GM19099 (cell line): Measurements from ENCODE around the gene NCBP3.

Experiments used
- POLR2A ChIP-seq: IDR thresholded peaks from 3 replicates; pipeline ENCODE4 v1.6.1; 2011; ENCODE audit warnings: low read depth; ENCODE audit not compliant: insufficient read length; ENCODE audit errors: extremely low read depth

The NCBP3 gene

GRCh38 chr17:3864534-3864933 lies 18.5 kb upstream of the NCBP3 start:
- TF ChIP-seq POLR2A, result no peak

DNA sequence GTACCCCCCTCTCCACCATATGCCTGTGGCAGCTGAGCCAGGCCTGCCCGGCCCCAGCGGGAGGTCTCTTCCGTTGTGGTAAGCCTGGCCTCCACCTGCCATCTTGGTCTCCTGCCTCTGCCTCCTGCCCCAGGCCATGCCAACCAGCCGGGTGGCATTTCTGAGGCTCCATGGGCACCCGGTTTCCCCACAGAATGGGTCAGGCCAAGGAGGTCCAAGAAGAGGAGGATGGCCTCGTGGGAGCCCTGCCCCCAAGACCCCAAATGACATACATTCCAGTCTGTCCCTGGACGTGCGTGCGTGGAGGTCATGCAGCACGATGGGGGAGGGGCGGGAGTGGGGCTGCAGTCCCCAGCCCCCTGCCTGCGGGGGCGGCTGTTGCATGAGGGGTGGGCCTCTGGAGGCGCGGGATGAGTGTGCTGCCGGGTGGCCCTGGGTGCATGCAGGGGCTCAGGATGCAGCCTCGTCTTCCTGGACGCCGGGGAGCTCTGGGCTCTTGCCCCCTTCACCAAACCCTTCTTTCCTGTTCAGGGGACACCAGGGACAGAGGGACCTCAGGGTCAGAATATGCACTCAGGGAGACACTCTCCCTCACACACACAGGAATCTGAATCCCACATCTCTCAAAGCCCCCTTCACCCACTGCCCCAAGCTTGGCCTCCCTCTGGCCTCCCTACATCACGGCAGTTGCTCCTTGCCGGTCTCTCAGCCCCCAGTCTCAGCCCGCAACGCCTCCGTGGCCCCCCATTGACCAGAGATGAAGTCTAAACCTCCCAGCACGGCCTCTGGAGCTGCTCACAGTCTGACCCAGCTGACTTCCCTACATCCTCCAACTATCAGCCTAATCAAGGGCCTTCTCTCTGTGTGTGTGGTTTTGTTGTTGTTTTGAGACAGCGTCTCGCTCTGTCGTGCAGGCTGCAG lies 16.0 kb upstream of the NCBP3 start:
- TF ChIP-seq POLR2A, result no peak

GRCh38 chr17:3860939-3861700 lies 15.1 kb upstream of the NCBP3 start:
- no peak for TF ChIP-seq POLR2A

- TF ChIP-seq POLR2A, result no peak
These were observed 13.9 kb upstream of the NCBP3 start for GRCh38 chr17:3859940-3860339.

- no peak for TF ChIP-seq POLR2A
These were observed 11.4 kb upstream of the NCBP3 start for GRCh38 chr17:3857261-3858105.

- no peak for TF ChIP-seq POLR2A
These were observed 6.5 kb upstream of the NCBP3 start for GRCh38 chr17:3852561-3852960.

- TF ChIP-seq POLR2A, result no peak
These were observed 5.5 kb upstream of the NCBP3 start for GRCh38 chr17:3851461-3852100.

GRCh38 chr17:3848229-3848835 lies 2.3 kb upstream of the NCBP3 start:
- TF ChIP-seq POLR2A, result no peak

- no peak for TF ChIP-seq POLR2A
These were observed 1.2 kb upstream of the NCBP3 start for GRCh38 chr17:3847165-3847670.

DNA sequence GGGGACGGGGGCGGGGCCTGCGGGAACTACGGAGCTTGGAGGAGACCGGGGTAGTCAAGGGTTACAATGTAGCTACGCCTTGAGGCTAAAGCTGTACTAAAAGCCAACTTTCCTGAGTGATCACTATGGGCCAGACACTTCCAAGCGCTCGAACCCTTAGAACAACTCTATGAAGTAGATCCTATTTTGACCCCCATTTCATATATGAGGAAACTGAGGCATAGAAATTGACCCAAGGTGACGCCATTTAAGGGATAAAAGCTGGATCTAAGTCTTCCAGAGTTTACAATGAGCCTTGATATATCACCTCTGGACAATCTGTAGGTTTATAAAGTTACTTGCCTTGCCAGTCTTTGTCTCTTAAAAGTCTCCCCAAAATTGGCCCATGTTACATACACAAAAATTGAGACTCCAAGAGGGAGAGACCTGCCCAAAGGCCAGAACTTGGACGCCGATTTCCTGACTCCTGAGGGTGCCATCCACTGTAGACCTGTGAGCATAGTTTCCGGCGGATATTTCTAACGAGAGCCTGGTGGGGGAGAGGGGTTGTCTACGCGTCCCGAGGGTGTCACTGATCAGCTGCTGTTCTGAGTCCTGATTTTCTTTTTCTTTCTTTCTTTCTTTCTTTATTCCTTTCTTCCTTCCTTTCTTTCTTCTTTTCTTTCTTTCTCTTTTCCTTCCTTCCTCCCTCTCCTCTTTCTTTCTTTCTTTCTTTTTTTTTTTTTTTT lies 555 bp upstream of the NCBP3 start:
- no peak for TF ChIP-seq POLR2A

DNA sequence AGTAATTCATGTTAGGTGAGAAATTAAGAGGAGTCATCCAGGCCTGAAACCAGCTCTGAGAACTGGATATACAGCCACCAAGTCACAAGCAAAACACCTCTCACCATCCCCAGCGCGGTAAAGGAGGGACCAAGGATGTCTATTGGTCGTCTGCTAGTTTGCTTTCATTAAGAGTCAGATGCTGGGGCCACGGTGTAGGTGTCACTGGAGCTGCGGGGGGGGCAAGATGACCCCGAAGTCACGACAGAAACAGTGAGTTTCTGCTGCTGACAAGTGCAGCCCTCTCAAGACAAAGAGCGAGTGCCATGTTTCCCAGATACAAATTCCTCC lies 790 bp downstream of the NCBP3 start:
- TF ChIP-seq POLR2A, result no peak

DNA sequence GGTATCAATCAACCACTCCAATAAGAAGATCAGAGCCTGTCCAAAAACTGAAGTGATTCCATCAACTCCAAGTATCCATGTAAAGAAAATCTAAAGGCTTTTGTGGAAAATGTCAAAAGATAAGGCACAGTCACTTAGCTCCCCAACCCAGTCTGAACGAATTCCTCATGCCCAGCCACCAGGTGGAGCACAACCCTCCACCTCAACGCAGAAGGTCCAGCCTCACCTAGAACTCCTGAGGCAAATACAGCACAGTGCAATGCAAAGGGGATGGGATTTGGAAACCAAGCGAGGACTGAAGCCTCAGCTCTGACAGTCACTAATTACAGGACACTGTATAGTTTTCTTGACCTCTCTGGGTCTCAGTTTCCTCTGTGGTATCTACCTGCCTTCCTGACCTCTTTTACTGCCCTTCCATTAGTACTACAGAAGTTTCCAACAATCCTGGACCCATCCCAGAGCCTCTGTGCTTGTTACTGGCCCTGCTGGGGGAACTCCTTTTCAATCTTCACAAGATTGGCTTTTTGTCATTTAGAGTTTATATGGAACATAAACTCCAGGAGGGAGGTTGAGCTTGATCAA lies 2.0 kb downstream of the NCBP3 start:
- TF ChIP-seq POLR2A, result no peak

DNA sequence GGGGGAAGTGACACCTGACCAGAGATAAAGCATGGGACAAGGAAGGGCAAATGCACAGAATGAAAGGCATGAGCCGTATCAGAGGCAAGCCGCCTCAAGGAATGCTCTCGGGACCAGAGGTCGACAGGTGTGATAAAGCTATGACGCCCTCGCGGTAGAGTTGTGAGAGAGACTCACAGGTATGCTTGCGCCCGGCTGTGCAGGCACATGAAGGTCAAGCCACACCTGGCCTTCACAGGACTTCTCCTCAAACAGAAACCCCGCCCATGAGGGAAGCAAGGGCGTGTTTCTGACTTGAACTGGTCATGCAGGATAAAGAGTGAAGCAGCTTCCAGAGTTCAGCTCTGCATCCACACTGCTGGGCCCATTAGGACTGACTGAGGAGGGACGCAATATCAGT lies 7.8 kb downstream of the NCBP3 start:
- no peak for TF ChIP-seq POLR2A
